NCI-H510A treated with DMSO at 0.1 percent for 48 hours (cell line): ENCODE measurements around the gene ERO1B.

Source experiments
- DNase-seq: peaks from one replicate; lab custom pipeline; 2025; lab: John Stamatoyannopoulos, UW

ERO1B gene

GRCh38 chr1:236181059-236181458 is 100.7 kb downstream of the ERO1B start:
- DNase-seq = no peak

GRCh38 chr1:236179634-236180033 is 102.1 kb downstream of the ERO1B start:
- no peak for DNase-seq

GRCh38 chr1:236176337-236177336 is 105.1 kb downstream of the ERO1B start:
- no peak for DNase-seq

- DNase-seq = no peak
These were observed 106.0 kb downstream of the ERO1B start for GRCh38 chr1:236175642-236176336.

GRCh38 chr1:236173174-236173767 is 108.5 kb downstream of the ERO1B start:
- DNase-seq = no peak

- no peak for DNase-seq
These were observed 109.6 kb downstream of the ERO1B start for GRCh38 chr1:236172041-236172579.

GRCh38 chr1:236168716-236169429 is 112.9 kb downstream of the ERO1B start:
- DNase-seq = no peak

GRCh38 chr1:236167578-236167977 is 114.2 kb downstream of the ERO1B start:
- DNase-seq = no peak

- no peak for DNase-seq
These were observed 114.6 kb downstream of the ERO1B start for GRCh38 chr1:236167154-236167553.

- no peak for DNase-seq
These were observed 115.7 kb downstream of the ERO1B start for GRCh38 chr1:236166041-236166440.
